ENCODE data around the gene SLC38A2. TPM values are rescaled to one million over a fixed set of nuclear protein-coding genes. Genes with fewer than 3 reads are reported as not detected.

SLC38A2 gene
- total RNA-seq, 1 donor from 2014 or later = 291 TPM

DNA sequence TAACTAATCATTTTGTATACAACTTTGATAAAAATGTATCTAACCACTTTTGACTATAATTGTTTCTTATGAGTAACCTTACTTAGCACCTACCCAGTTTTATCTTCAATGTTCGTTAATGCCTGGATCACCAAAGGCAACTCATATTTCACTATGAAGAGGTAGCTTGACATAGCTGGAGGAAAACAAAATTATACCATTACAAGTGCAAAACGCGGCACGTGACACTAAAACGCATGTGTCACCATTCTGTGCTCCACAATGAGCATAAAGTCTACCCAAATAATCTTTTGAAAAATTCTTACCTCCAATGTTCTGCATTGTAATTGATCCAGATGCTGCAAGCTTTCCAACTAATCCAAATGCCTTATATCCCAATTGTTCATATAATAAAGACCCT is 5.8 kb downstream of the SLC38A2 start:
- H3K36me3 ChIP-seq (ENCODE audit: control insufficient read depth, insufficient read depth, low read length) = peaks cover 3% of the 10 kb centered on the region
- TF ChIP-seq, protein P1, sequence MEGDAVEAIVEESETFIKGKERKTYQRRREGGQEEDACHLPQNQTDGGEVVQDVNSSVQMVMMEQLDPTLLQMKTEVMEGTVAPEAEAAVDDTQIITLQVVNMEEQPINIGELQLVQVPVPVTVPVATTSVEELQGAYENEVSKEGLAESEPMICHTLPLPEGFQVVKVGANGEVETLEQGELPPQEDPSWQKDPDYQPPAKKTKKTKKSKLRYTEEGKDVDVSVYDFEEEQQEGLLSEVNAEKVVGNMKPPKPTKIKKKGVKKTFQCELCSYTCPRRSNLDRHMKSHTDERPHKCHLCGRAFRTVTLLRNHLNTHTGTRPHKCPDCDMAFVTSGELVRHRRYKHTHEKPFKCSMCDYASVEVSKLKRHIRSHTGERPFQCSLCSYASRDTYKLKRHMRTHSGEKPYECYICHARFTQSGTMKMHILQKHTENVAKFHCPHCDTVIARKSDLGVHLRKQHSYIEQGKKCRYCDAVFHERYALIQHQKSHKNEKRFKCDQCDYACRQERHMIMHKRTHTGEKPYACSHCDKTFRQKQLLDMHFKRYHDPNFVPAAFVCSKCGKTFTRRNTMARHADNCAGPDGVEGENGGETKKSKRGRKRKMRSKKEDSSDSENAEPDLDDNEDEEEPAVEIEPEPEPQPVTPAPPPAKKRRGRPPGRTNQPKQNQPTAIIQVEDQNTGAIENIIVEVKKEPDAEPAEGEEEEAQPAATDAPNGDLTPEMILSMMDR (IDR thresholded peaks at IDR 0.05; ENCODE audit: insufficient read depth, low read length, poor library complexity, severe bottlenecking) = no peak
- no peak overlapping the region for H3K4me3 ChIP-seq (ENCODE audit: low read depth, low read length)
- no peaks in the 10 kb centered on the region for H3K27me3 ChIP-seq (ENCODE audit: control insufficient read depth, insufficient read depth, low read length)
- DNase-seq (ENCODE audit: low read depth) = no peak

DNA sequence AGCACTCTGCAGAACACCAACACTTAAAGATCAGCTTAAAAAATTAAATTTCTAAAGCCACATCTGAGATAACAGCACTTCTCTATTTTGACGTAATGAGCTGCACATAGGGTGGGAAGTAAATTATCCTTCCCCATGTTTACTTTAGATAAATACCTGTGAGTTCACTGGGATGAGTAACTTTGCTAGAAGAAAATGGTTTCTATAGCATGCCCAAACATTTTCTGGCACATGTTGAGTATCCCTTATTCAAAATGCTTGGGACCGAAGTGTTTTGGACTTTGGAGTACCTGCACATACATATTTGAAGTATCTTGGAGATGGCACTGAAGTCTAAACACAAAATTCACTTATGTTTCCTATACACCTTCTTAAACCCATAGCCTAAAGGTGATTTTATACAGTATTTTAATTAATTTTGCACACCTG is 6.6 kb downstream of the SLC38A2 start:
- Histone ChIP-seq H3K36me3 (ENCODE audit: control insufficient read depth, insufficient read depth, low read length) (peaks cover 3% of the 10 kb centered on the region), H3K4me3 (ENCODE audit: low read depth, low read length) (no peak overlapping the region), H3K27me3 (ENCODE audit: control insufficient read depth, insufficient read depth, low read length) (no peaks in the 10 kb centered on the region)
- no peak for DNase-seq (ENCODE audit: low read depth)
- TF ChIP-seq, protein P1 (IDR thresholded peaks at IDR 0.05; ENCODE audit: insufficient read depth, low read length, poor library complexity, severe bottlenecking) = no peak

DNA sequence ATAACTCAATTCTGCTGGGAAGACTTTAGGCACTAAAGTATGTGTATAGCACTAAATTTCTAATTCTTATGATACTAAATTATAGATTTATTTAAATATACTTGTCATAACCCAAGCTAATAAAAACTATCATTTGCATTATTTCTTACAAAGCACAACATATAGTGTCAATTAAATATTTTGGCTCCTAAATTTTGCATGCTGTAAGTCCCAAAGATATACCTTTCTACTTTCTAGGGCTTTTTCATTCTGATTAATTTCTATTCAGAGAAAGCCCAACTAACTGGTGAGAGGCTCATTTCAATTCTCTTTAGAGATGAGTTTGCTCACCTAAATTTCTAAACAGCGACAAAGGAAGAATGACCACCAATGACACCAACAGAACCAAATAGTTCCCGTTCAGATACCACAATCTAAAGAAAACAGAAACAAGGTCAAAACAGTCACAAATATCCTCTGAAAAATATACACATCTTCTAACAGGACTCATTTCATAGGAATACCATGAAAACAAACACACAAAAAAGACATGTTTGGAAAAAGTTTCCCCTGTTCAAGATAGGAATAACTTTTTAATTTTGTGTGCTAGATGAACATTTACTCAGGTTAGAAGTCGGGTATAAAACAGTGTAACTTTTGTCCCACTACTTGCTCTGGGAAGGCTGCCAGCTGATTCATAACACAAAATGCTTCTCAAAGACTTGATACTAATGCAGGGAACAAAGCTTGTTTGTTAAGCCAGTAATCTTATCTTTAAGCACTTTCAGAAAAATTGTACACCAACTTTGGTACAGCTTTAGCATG is 7.6 kb downstream of the SLC38A2 start:
- peaks cover 3% of the 10 kb centered on the region for H3K36me3 ChIP-seq (ENCODE audit: control insufficient read depth, insufficient read depth, low read length)
- H3K27me3 ChIP-seq (ENCODE audit: control insufficient read depth, insufficient read depth, low read length) = no peaks in the 10 kb centered on the region
- no peak for DNase-seq (ENCODE audit: low read depth)
- TF ChIP-seq, protein P1 (IDR thresholded peaks at IDR 0.05; ENCODE audit: insufficient read depth, low read length, poor library complexity, severe bottlenecking) = no peak
- H3K4me3 ChIP-seq (ENCODE audit: low read depth, low read length) = no peak overlapping the region

DNA sequence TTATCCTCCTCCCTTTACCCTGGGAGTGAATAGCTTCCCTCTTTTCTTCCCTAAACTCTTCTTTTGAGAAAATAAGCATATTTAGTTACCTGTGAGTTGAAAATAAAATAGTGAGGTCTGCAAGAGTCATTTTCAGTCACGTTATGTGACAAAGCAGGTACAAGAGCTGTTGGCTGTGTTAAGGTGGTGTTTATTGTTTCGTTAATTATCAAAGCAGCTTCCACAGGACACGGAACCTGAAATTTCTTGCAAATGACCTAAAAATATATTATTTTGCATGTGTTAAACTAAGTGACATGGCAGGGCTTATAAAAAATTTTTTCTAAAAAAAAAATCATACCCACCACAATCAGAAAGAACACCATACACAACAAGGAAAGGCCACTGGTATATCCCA is 8.3 kb downstream of the SLC38A2 start:
- TF ChIP-seq, protein P1 (IDR thresholded peaks at IDR 0.05; ENCODE audit: insufficient read depth, low read length, poor library complexity, severe bottlenecking) = no peak
- no peak overlapping the region for H3K4me3 ChIP-seq (ENCODE audit: low read depth, low read length)
- H3K27me3 ChIP-seq (ENCODE audit: control insufficient read depth, insufficient read depth, low read length) = no peaks in the 10 kb centered on the region
- no peak for DNase-seq (ENCODE audit: low read depth)
- H3K36me3 ChIP-seq (ENCODE audit: control insufficient read depth, insufficient read depth, low read length) = peaks cover 5% of the 10 kb centered on the region

DNA sequence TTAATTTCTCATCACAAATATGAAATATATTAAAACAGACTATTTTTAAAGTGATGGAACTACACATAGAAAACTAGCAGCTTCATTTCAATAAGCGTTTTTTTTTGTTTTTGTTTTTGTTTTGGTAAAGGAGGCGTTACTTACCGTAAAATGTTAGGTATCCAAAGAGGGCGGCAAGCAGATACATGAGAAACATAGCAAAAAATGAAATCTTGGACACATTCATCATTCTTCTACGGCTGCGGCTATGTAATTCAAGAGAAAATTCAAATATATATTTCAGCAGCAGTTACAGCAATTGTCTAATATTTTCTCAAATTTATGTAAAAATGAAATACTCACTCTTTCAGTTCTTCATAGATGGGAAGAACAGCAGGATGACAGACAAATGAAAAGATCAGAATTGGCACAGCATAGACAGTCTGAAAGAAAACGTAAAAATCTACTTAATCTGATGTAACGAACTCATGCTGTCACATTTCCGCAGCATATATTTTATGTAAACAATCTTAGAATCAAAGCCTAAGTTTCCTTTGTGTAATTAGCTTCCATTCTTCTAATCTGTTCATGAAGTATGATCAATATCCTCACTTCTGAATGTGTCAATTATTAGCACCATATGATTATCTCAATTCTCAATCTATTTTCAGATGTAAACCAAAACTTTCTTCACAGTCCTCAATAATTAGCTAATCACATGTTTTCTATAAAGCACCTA is 8.8 kb downstream of the SLC38A2 start:
- DNase-seq (ENCODE audit: low read depth) = no peak
- H3K27me3 ChIP-seq (ENCODE audit: control insufficient read depth, insufficient read depth, low read length) = no peaks in the 10 kb centered on the region
- TF ChIP-seq, protein P1 (IDR thresholded peaks at IDR 0.05; ENCODE audit: insufficient read depth, low read length, poor library complexity, severe bottlenecking) = no peak
- H3K36me3 ChIP-seq (ENCODE audit: control insufficient read depth, insufficient read depth, low read length) = peaks cover 5% of the 10 kb centered on the region
- no peak overlapping the region for H3K4me3 ChIP-seq (ENCODE audit: low read depth, low read length)
